Measurements from ENCODE around the gene TMEM184A. TPM values are rescaled to one million over a fixed set of nuclear protein-coding genes. Genes with fewer than 3 reads are reported as not detected.

TMEM184A gene
- total RNA-seq, 1 donor from 2014 or later = not detected

GRCh38 chr7:1555046-1555812 is 776 bp downstream of the TMEM184A start:
- peaks cover 0 to 10% of the 10 kb centered on the region in 2 donors for H3K4me1 ChIP-seq
- no peaks in the 10 kb centered on the region for H3K27me3 ChIP-seq
- TF ChIP-seq, protein P1, sequence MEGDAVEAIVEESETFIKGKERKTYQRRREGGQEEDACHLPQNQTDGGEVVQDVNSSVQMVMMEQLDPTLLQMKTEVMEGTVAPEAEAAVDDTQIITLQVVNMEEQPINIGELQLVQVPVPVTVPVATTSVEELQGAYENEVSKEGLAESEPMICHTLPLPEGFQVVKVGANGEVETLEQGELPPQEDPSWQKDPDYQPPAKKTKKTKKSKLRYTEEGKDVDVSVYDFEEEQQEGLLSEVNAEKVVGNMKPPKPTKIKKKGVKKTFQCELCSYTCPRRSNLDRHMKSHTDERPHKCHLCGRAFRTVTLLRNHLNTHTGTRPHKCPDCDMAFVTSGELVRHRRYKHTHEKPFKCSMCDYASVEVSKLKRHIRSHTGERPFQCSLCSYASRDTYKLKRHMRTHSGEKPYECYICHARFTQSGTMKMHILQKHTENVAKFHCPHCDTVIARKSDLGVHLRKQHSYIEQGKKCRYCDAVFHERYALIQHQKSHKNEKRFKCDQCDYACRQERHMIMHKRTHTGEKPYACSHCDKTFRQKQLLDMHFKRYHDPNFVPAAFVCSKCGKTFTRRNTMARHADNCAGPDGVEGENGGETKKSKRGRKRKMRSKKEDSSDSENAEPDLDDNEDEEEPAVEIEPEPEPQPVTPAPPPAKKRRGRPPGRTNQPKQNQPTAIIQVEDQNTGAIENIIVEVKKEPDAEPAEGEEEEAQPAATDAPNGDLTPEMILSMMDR (IDR thresholded peaks at IDR 0.05) = no peak
- H3K36me3 ChIP-seq = no peaks in the 10 kb centered on the region
- H3K27ac ChIP-seq = no peak overlapping the region
- no peaks in the 10 kb centered on the region for H3K9me3 ChIP-seq
- intact Hi-C loops (cut with DNase I) = no loop called here
- H3K4me3 ChIP-seq = no peak overlapping the region
- no peak for DNase-seq (ENCODE audit: low spot score in 2 of 2)

DNA sequence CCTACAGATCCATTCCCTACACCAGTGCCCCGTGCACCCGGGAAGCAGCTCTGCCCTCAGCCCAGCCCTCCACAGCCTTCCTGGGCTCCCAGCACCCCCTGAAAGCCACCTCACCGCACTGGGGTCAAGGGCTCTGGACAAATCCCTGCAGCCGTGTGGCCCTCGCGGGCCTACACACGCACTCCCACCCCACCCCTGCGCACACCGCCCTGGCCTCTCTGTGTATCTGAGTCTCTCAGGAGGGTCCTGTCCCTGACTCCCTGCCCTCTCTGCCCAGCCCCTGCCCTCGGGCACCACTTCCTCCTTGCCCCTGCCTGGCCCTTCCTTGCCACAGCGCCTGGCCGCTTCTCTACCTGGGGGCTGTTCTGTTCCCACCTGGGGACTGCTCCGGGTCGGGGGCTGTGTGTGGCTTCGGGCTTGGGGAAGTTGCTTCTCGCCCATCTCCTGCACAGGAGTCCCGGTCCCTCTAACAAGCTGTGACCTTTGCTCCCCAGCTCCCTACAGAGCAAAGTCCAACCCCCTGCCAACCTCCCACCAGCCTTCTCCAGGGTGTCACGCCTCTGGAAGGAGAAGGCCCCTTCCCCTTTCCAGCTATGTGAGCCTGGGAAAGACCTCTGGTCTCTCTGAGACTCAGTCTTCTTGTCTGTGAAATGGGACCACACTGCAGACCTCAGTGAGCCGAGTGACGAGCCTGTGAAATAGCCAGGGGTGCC is 1.5 kb downstream of the TMEM184A start:
- Histone ChIP-seq H3K27ac (no peak overlapping the region), H3K4me1 (peaks cover 0 to 10% of the 10 kb centered on the region in 2 donors), H3K4me3 (no peak overlapping the region), H3K9me3 (no peaks in the 10 kb centered on the region), H3K36me3 (no peaks in the 10 kb centered on the region), H3K27me3 (no peaks in the 10 kb centered on the region)
- TF ChIP-seq, protein P1 (IDR thresholded peaks at IDR 0.05) = no peak
- intact Hi-C loops (cut with DNase I) = no loop called here
- DNase-seq (ENCODE audit: low spot score in 2 of 2) = no peak

DNA sequence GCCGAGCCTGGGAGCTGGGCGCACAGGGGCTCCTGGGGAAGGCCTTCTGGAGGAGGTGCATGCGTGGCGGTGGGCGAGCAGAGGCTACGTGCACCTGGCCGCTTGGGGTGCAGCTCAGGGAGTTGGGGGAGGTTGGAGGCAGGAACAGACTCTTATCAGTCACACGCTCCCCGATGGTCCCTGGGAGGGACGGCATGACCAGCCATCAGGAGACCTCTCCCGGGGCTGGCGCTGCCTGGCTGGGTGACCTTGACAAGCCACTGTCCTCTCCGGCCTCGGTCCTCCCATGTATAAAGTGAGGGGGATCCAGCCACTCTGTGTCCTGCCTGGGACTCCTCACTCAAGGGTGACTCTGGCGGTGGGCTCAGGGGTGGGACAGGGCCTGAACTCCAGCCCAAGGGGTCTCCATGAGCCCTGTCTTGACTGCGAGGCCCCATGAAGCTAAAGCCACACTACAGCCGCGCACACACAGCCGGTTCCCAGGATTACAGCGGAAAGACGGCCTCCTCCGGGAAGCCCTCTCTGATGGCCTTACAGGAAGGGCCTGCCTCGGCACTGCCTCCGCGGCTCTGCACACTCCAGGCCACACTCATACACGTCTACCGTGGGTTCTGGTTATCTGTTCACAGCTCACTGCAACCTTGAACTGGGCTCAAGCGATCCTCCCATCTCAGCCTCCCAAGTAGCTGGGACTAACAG is 2.3 kb downstream of the TMEM184A start:
- H3K9me3 ChIP-seq = no peaks in the 10 kb centered on the region
- peaks cover 0 to 10% of the 10 kb centered on the region in 2 donors for H3K4me1 ChIP-seq
- no peak overlapping the region for H3K27ac ChIP-seq
- TF ChIP-seq, protein P1 (IDR thresholded peaks at IDR 0.05) = no peak
- H3K4me3 ChIP-seq = no peak overlapping the region
- no peaks in the 10 kb centered on the region for H3K36me3 ChIP-seq
- intact Hi-C loops (cut with DNase I) = no loop called here
- DNase-seq (ENCODE audit: low spot score in 2 of 2) = no peak
- H3K27me3 ChIP-seq = no peaks in the 10 kb centered on the region

- Histone ChIP-seq H3K9me3 (no peaks in the 10 kb centered on the region), H3K27ac (no peak overlapping the region), H3K27me3 (no peaks in the 10 kb centered on the region), H3K4me1 (peaks cover 0 to 10% of the 10 kb centered on the region in 2 donors), H3K36me3 (no peaks in the 10 kb centered on the region), H3K4me3 (no peak overlapping the region)
- intact Hi-C loops (cut with DNase I) = no loop called here
- TF ChIP-seq, protein P1 (IDR thresholded peaks at IDR 0.05) = no peak
- no peak for DNase-seq (ENCODE audit: low spot score in 2 of 2)
Measured at GRCh38 chr7:1552200-1552599, 3.8 kb downstream of the TMEM184A start.

DNA sequence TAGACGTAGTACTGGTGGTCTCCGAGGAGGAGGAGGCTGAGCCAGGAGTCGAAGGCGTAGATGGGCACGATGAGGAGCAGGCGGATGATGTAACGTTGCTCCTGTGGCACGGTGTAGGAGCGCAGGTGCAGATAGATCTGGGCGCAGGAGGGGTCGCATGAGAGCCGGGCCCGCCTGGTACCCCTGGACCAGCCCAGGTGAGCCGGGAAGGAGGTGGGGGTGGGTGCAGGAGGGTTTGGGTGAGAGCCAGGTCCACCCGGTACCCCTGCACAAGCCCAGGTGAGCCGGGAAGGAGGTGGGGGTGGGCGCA is 5.2 kb downstream of the TMEM184A start:
- TF ChIP-seq, protein P1 (IDR thresholded peaks at IDR 0.05) = no peak
- no peaks in the 10 kb centered on the region for H3K9me3 ChIP-seq
- no peaks in the 10 kb centered on the region for H3K27me3 ChIP-seq
- intact Hi-C loops (cut with DNase I) = no loop called here
- no peak overlapping the region for H3K4me3 ChIP-seq
- H3K36me3 ChIP-seq = no peaks in the 10 kb centered on the region
- peaks cover 0 to 7% of the 10 kb centered on the region in 2 donors for H3K4me1 ChIP-seq
- no peak for DNase-seq (ENCODE audit: low spot score in 2 of 2)
- H3K27ac ChIP-seq = no peak overlapping the region
